Measurements from ENCODE around the gene DCANP1.

The DCANP1 gene

DNA sequence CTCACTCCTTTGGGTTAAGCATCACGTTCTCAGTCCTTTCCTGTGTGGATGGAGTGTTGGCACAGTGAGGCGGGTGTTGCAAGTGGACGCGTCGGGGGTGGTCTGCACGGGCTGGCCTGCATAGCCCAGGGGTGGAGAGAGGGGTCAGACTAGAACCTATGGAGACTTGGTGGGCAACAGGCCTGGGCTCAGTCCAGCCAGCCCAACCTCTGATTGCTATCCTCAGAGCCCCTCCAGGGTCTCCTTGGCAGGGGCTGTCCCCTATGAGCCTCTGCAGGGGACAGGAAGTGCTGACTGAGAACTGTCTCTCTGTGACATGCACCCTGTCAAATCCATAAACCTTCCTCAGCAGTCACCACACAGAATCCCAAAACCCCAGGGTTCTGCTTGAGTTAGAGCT lies 2.3 kb downstream of the DCANP1 start:
- no peaks in the 10 kb centered on the region for H3K79me1 ChIP-seq (ENCODE audit: low read length)
- H3K23ac ChIP-seq (ENCODE audit: low read length), result no peak overlapping the region
- H3K4me1 ChIP-seq (ENCODE audit: control insufficient read depth, low read depth, low read length), result peaks cover 10% of the 10 kb centered on the region
- no peaks in the 10 kb centered on the region for H3K79me2 ChIP-seq (ENCODE audit: control insufficient read depth, insufficient read depth, low read length)
- no peak overlapping the region for H3K4me2 ChIP-seq (ENCODE audit: low read length)
- H3K27me3 ChIP-seq (ENCODE audit: insufficient read depth, low read length, poor library complexity), result no peaks in the 10 kb centered on the region
- no peak overlapping the region for H3K9ac ChIP-seq (ENCODE audit: low read length)
- H3K18ac ChIP-seq (ENCODE audit: low read length), result no peak overlapping the region
- no peak overlapping the region for H4K8ac ChIP-seq (ENCODE audit: low read depth, low read length)
- no peak overlapping the region for H2BK120ac ChIP-seq (ENCODE audit: low read depth, low read length)
- no CpG with 5 or more reads among the region's 6 CpGs for WGBS (ENCODE audit: extremely low coverage, insufficient coverage, low lambda C conversion rate)
- H3K36me3 ChIP-seq (ENCODE audit: control insufficient read depth, insufficient read depth, low read length), result no peaks in the 10 kb centered on the region
- no peak overlapping the region for H4K5ac ChIP-seq (ENCODE audit: low read length)
- H3K27ac ChIP-seq (ENCODE audit: low read depth, low read length), result no peak overlapping the region
- H3K4me3 ChIP-seq (ENCODE audit: low read length), result no peak overlapping the region
- no peak overlapping the region for H2BK5ac ChIP-seq (ENCODE audit: low read length)
- no peak overlapping the region for H3K56ac ChIP-seq (ENCODE audit: low read length)
- no peak overlapping the region for H2BK15ac ChIP-seq (replicated peaks; ENCODE audit: low read depth)
- DNase-seq, result no peak
- no peak overlapping the region for H3K4ac ChIP-seq (ENCODE audit: low read depth, low read length)
- H2AK5ac ChIP-seq (ENCODE audit: low read length), result no peak overlapping the region

DNA sequence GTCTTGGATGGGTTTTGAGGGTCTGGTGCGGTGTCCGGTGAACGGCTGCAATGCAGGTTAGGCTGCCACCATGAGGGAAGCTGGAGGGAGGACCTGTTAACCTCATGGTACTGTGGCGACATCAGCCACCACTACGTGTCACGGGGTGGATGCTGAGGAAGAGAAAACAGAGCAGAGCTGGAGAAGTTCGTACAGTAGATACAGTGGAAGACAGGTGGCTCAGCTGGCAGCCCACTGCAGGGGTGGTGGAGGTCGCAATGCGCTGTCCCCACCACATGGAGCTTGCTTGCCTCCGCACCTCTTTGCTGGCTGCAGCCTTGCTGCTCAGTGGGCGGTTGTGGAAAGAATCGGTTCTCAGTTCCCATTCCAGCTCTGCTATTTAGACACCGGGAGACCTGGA lies 2.8 kb downstream of the DCANP1 start:
- Histone ChIP-seq H3K4me3 (ENCODE audit: low read length) (no peak overlapping the region), H3K56ac (ENCODE audit: low read length) (no peak overlapping the region), H3K79me2 (ENCODE audit: control insufficient read depth, insufficient read depth, low read length) (no peaks in the 10 kb centered on the region), H2AK5ac (ENCODE audit: low read length) (no peak overlapping the region), H4K5ac (ENCODE audit: low read length) (no peak overlapping the region), H3K9ac (ENCODE audit: low read length) (no peak overlapping the region), H3K23ac (ENCODE audit: low read length) (no peak overlapping the region), H3K79me1 (ENCODE audit: low read length) (no peaks in the 10 kb centered on the region), H2BK5ac (ENCODE audit: low read length) (no peak overlapping the region), H3K4me2 (ENCODE audit: low read length) (no peak overlapping the region), H3K4ac (ENCODE audit: low read depth, low read length) (no peak overlapping the region), H3K27me3 (ENCODE audit: insufficient read depth, low read length, poor library complexity) (no peaks in the 10 kb centered on the region), H3K27ac (ENCODE audit: low read depth, low read length) (no peak overlapping the region), H2BK120ac (ENCODE audit: low read depth, low read length) (no peak overlapping the region), H3K36me3 (ENCODE audit: control insufficient read depth, insufficient read depth, low read length) (no peaks in the 10 kb centered on the region), H3K18ac (ENCODE audit: low read length) (no peak overlapping the region), H4K8ac (ENCODE audit: low read depth, low read length) (no peak overlapping the region), H3K4me1 (ENCODE audit: control insufficient read depth, low read depth, low read length) (peaks cover 10% of the 10 kb centered on the region), H2BK15ac (replicated peaks; ENCODE audit: low read depth) (no peak overlapping the region)
- no peak for DNase-seq
- no CpG with 5 or more reads among the region's 13 CpGs for WGBS (ENCODE audit: extremely low coverage, insufficient coverage, low lambda C conversion rate)

DNA sequence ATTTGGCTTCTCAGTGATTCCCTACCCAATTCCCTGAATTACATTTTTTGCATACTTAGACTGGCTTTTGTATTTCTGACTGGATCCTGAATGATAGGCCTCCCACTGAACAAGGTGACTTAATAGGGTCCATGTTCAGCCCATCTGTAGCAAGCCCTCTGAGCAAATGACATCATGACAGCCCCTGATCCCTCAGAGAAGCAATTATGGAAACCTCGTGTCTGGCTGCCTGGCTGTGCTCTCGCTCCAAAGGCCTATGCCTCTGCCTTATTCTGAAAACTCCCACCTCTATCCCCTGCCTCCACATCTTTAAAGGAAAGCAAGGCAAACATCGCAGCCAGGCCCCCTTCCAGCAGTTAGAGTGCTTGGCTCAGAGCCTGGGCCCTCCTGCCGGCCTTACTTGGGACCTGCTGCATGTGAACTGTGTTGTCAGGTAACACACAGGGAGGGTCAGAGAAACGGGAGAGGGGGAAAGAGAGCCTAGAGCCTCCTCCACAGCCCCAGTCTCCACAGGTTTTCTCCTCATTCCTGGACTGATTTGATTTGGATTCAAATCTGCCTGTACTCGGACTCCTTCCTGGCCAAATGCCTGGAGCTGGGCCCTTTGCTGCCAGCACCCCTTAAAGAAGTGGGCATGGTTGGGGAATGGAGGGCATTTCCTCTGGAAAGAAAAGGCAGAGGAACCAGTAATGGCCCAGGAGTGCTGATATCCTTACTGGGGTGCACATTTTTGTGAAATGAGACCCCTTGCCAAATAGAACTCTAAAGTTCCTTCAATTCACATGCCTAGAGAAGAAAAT lies 3.8 kb downstream of the DCANP1 start:
- H3K79me1 ChIP-seq (ENCODE audit: low read length), result no peaks in the 10 kb centered on the region
- no peak overlapping the region for H3K23ac ChIP-seq (ENCODE audit: low read length)
- H4K5ac ChIP-seq (ENCODE audit: low read length), result no peak overlapping the region
- no peak for DNase-seq
- H3K79me2 ChIP-seq (ENCODE audit: control insufficient read depth, insufficient read depth, low read length), result no peaks in the 10 kb centered on the region
- WGBS (ENCODE audit: extremely low coverage, insufficient coverage, low lambda C conversion rate), result no CpG with 5 or more reads among the region's 6 CpGs
- no peak overlapping the region for H3K27ac ChIP-seq (ENCODE audit: low read depth, low read length)
- H3K36me3 ChIP-seq (ENCODE audit: control insufficient read depth, insufficient read depth, low read length), result no peaks in the 10 kb centered on the region
- no peak overlapping the region for H4K8ac ChIP-seq (ENCODE audit: low read depth, low read length)
- no peak overlapping the region for H3K4me2 ChIP-seq (ENCODE audit: low read length)
- H3K4me3 ChIP-seq (ENCODE audit: low read length), result no peak overlapping the region
- H3K56ac ChIP-seq (ENCODE audit: low read length), result no peak overlapping the region
- no peaks in the 10 kb centered on the region for H3K27me3 ChIP-seq (ENCODE audit: insufficient read depth, low read length, poor library complexity)
- no peak overlapping the region for H2BK15ac ChIP-seq (replicated peaks; ENCODE audit: low read depth)
- no peak overlapping the region for H2BK5ac ChIP-seq (ENCODE audit: low read length)
- H2BK120ac ChIP-seq (ENCODE audit: low read depth, low read length), result no peak overlapping the region
- H3K4ac ChIP-seq (ENCODE audit: low read depth, low read length), result no peak overlapping the region
- no peak overlapping the region for H2AK5ac ChIP-seq (ENCODE audit: low read length)
- no peak overlapping the region for H3K9ac ChIP-seq (ENCODE audit: low read length)
- peaks cover 9% of the 10 kb centered on the region for H3K4me1 ChIP-seq (ENCODE audit: control insufficient read depth, low read depth, low read length)
- no peak overlapping the region for H3K18ac ChIP-seq (ENCODE audit: low read length)

DNA sequence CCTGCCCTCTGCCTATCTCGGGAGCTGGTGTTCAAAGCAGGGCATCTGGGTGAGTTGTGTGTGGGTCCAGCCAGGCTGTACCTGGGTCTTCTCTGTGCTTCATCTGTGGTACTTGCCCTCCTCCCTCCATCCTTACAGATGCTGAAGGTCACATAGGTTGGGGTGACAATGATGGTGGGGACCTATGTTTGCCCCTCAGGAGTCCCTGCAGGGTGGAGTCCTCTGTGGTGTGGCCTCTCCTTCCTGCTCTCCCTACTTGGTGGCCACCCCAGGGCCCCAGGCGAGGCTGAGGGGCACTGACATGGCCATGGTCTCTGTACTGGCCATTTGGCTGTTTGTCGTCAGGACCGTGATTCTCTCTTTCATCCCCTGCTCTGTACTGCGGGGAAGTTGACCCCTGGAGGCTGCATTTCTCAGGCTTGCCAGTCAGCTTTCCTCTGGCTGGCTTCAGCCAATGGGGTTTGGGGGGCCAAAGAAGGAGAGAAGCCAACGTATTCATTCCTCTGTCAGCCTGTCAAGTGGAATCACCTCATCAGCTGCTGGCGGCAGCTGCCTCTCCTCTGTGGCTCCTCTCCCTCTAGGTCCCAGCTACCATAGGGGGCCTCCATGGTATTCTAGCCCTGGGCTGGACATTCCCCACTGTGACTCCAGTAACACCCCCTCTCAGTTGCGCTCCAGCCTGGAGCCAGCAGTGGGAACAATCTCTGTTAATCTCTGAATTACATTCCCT lies 4.6 kb downstream of the DCANP1 start:
- Histone ChIP-seq H3K27me3 (ENCODE audit: insufficient read depth, low read length, poor library complexity) (no peaks in the 10 kb centered on the region), H3K4me2 (ENCODE audit: low read length) (no peak overlapping the region), H3K27ac (ENCODE audit: low read depth, low read length) (no peak overlapping the region), H2BK5ac (ENCODE audit: low read length) (no peak overlapping the region), H2BK15ac (replicated peaks; ENCODE audit: low read depth) (no peak overlapping the region), H3K79me1 (ENCODE audit: low read length) (no peaks in the 10 kb centered on the region), H3K4me3 (ENCODE audit: low read length) (no peak overlapping the region), H3K4me1 (ENCODE audit: control insufficient read depth, low read depth, low read length) (peaks cover 2% of the 10 kb centered on the region), H3K79me2 (ENCODE audit: control insufficient read depth, insufficient read depth, low read length) (no peaks in the 10 kb centered on the region), H3K9ac (ENCODE audit: low read length) (no peak overlapping the region), H3K56ac (ENCODE audit: low read length) (no peak overlapping the region), H4K5ac (ENCODE audit: low read length) (no peak overlapping the region), H2AK5ac (ENCODE audit: low read length) (no peak overlapping the region), H3K36me3 (ENCODE audit: control insufficient read depth, insufficient read depth, low read length) (no peaks in the 10 kb centered on the region), H3K23ac (ENCODE audit: low read length) (no peak overlapping the region), H3K18ac (ENCODE audit: low read length) (no peak overlapping the region), H2BK120ac (ENCODE audit: low read depth, low read length) (no peak overlapping the region), H3K4ac (ENCODE audit: low read depth, low read length) (no peak overlapping the region), H4K8ac (ENCODE audit: low read depth, low read length) (no peak overlapping the region)
- no CpG with 5 or more reads among the region's 8 CpGs for WGBS (ENCODE audit: extremely low coverage, insufficient coverage, low lambda C conversion rate)
- DNase-seq, result no peak

DNA sequence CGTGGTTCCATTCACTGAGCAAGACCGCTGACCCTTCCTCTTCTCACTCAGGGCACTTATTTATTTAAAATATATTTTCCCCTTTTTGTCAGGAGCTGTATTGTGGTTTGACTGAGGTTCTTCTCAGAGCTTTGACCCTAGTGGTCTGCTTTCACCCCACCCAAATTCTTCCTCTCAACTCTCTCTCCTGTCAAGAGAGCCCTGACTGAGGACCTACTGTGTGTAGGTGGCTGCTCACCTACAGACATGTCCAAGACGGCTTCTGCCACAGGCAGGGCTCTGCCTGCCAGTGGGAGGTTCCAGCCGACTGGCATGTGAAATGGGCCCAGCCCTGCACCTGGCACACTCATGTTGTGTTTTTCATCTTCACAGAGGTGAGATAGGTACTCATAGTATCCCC lies 5.2 kb downstream of the DCANP1 start:
- Histone ChIP-seq H3K56ac (ENCODE audit: low read length) (no peak overlapping the region), H2BK120ac (ENCODE audit: low read depth, low read length) (no peak overlapping the region), H3K4me3 (ENCODE audit: low read length) (no peak overlapping the region), H3K23ac (ENCODE audit: low read length) (no peak overlapping the region), H3K79me1 (ENCODE audit: low read length) (no peaks in the 10 kb centered on the region), H3K27me3 (ENCODE audit: insufficient read depth, low read length, poor library complexity) (no peaks in the 10 kb centered on the region), H3K18ac (ENCODE audit: low read length) (no peak overlapping the region), H2BK5ac (ENCODE audit: low read length) (no peak overlapping the region), H3K79me2 (ENCODE audit: control insufficient read depth, insufficient read depth, low read length) (no peaks in the 10 kb centered on the region), H4K8ac (ENCODE audit: low read depth, low read length) (no peak overlapping the region), H2BK15ac (replicated peaks; ENCODE audit: low read depth) (no peak overlapping the region), H3K27ac (ENCODE audit: low read depth, low read length) (no peak overlapping the region), H3K4me1 (ENCODE audit: control insufficient read depth, low read depth, low read length) (no peaks in the 10 kb centered on the region), H3K4me2 (ENCODE audit: low read length) (no peak overlapping the region), H3K9ac (ENCODE audit: low read length) (no peak overlapping the region), H3K4ac (ENCODE audit: low read depth, low read length) (no peak overlapping the region), H3K36me3 (ENCODE audit: control insufficient read depth, insufficient read depth, low read length) (no peaks in the 10 kb centered on the region), H2AK5ac (ENCODE audit: low read length) (no peak overlapping the region), H4K5ac (ENCODE audit: low read length) (no peak overlapping the region)
- no peak for DNase-seq
- WGBS (ENCODE audit: extremely low coverage, insufficient coverage, low lambda C conversion rate), result no CpG with 5 or more reads among the region's 4 CpGs

Data from mesendoderm (in vitro differentiated cells).